ENCODE results near the gene KRTAP25-1.

Gene KRTAP25-1

GRCh38 chr21:30271611-30272010 is 17.7 kb downstream of the KRTAP25-1 start:
- TF ChIP-seq CTCF (IDR thresholded peaks at IDR 0.05), result no peak

GRCh38 chr21:30271156-30271555 is 18.2 kb downstream of the KRTAP25-1 start:
- TF ChIP-seq CTCF (IDR thresholded peaks at IDR 0.05), result no peak

- TF ChIP-seq CTCF (IDR thresholded peaks at IDR 0.05), result no peak
Measured at GRCh38 chr21:30269803-30270530, 19.3 kb downstream of the KRTAP25-1 start.

- TF ChIP-seq CTCF (IDR thresholded peaks at IDR 0.05), result peak; percentile 46; the same call in 1 of the 2 replicates
Measured at GRCh38 chr21:30268608-30269197, 20.6 kb downstream of the KRTAP25-1 start.

GRCh38 chr21:30257773-30258172 is 31.5 kb downstream of the KRTAP25-1 start:
- TF ChIP-seq CTCF (IDR thresholded peaks at IDR 0.05), result peak; percentile 55

- TF ChIP-seq CTCF (IDR thresholded peaks at IDR 0.05), result no peak
Measured at GRCh38 chr21:30256100-30256499, 33.2 kb downstream of the KRTAP25-1 start.

GRCh38 chr21:30255679-30256078 is 33.6 kb downstream of the KRTAP25-1 start:
- no peak for TF ChIP-seq CTCF (IDR thresholded peaks at IDR 0.05)

Data from LNCAP (cell line).